OCI-LY1 (cell line): Measurements from ENCODE around the gene NDUFA7.

ENCODE experiments used
- H2AFZ ChIP-seq: fragments of 200-600 bp; sonication (generic), shearing (Covaris generic); 2 replicates; pipeline ENCODE4 v1.6.0; 2014; ENCODE audit warnings: antibody characterized with exemption, mild to moderate bottlenecking, low read length
- H3F3A ChIP-seq: fragments of 200-600 bp; sonication (generic), shearing (Covaris generic); 2 replicates; pipeline ENCODE4 v1.6.0; 2014; ENCODE audit warnings: mild to moderate bottlenecking, antibody characterized with exemption, low read length, moderate library complexity; ENCODE audit not compliant: insufficient read depth
- H3K27ac ChIP-seq: fragments of 200-600 bp; sonication (generic); 2 replicates; pipeline ENCODE4 v1.5.1; 2014; ENCODE audit warnings: low read length, mixed run types, mild to moderate bottlenecking, low read depth; ENCODE audit not compliant: poor library complexity, severe bottlenecking
- H3K27me3 ChIP-seq: fragments of 200-600 bp; sonication (generic); 2 replicates; pipeline ENCODE4 v1.6.0; 2014; ENCODE audit warnings: antibody characterized with exemption, mild to moderate bottlenecking, low read length, moderate library complexity; ENCODE audit not compliant: insufficient read depth
- H3K36me3 ChIP-seq: fragments of 200-600 bp; sonication (generic); 2 replicates; pipeline ENCODE4 v1.6.1; 2014; ENCODE audit warnings: mild to moderate bottlenecking, antibody characterized with exemption, low read length, moderate library complexity, mixed read lengths; ENCODE audit not compliant: insufficient read depth
- H3K4me1 ChIP-seq: fragments of 200-600 bp; sonication (generic); 2 replicates; pipeline ENCODE4 v1.5.1; 2014; ENCODE audit warnings: mild to moderate bottlenecking, low read length, moderate library complexity; ENCODE audit not compliant: insufficient read depth, severe bottlenecking
- H3K4me2 ChIP-seq: fragments of 200-600 bp; sonication (generic), shearing (Covaris generic); 2 replicates; pipeline ENCODE4 v1.6.1; 2014; ENCODE audit warnings: low read length
- H3K4me3 ChIP-seq: fragments of 200-600 bp; sonication (generic); 2 replicates; pipeline ENCODE4 v1.5.1; 2014; ENCODE audit warnings: low read length, low read depth, mild to moderate bottlenecking, mixed read lengths; ENCODE audit not compliant: poor library complexity, severe bottlenecking
- H3K79me2 ChIP-seq: fragments of 200-600 bp; shearing (Covaris generic); 2 replicates; pipeline ENCODE4 v1.6.1; 2016; ENCODE audit warnings: mixed run types, low read length, mixed read lengths; ENCODE audit not compliant: insufficient read depth
- H3K9ac ChIP-seq: fragments of 200-600 bp; sonication (generic), shearing (Covaris generic); 2 replicates; pipeline ENCODE4 v1.6.1; 2014; ENCODE audit warnings: mild to moderate bottlenecking, low read length, mixed read lengths
- H3K9me2 ChIP-seq: fragments of 200-600 bp; sonication (generic), shearing (Covaris generic); 2 replicates; pipeline ENCODE4 v1.6.1; 2014; ENCODE audit warnings: low read depth, mild to moderate bottlenecking, low read length, mixed read lengths
- H3K9me3 ChIP-seq: fragments of 200-600 bp; shearing (Covaris generic); 2 replicates; pipeline ENCODE4 v1.6.1; 2014; ENCODE audit warnings: low read length, mixed read lengths
- H4K20me1 ChIP-seq: fragments of 200-600 bp; sonication (generic), shearing (Covaris generic); 2 replicates; pipeline ENCODE4 v1.6.0; 2016; ENCODE audit warnings: mild to moderate bottlenecking, low read length; ENCODE audit not compliant: insufficient read depth
- EZH2 ChIP-seq: fragments of 200-600 bp; sonication (generic), shearing (Covaris generic); IDR thresholded peaks from 2 replicates; pipeline ENCODE4 v1.8.0; 2017; ENCODE audit warnings: borderline replicate concordance, mixed run types, mild to moderate bottlenecking, antibody characterized with exemption, low read length, moderate library complexity, mixed read lengths
- TF ChIP-seq, protein P1 (sequence below): fragments of 200-600 bp; sonication (generic), shearing (Covaris generic); IDR thresholded peaks from 2 replicates; pipeline ENCODE4 v1.5.1; 2017; ENCODE audit warnings: mild to moderate bottlenecking, antibody characterized with exemption, low read length, moderate library complexity, mixed read lengths

Gene NDUFA7

DNA sequence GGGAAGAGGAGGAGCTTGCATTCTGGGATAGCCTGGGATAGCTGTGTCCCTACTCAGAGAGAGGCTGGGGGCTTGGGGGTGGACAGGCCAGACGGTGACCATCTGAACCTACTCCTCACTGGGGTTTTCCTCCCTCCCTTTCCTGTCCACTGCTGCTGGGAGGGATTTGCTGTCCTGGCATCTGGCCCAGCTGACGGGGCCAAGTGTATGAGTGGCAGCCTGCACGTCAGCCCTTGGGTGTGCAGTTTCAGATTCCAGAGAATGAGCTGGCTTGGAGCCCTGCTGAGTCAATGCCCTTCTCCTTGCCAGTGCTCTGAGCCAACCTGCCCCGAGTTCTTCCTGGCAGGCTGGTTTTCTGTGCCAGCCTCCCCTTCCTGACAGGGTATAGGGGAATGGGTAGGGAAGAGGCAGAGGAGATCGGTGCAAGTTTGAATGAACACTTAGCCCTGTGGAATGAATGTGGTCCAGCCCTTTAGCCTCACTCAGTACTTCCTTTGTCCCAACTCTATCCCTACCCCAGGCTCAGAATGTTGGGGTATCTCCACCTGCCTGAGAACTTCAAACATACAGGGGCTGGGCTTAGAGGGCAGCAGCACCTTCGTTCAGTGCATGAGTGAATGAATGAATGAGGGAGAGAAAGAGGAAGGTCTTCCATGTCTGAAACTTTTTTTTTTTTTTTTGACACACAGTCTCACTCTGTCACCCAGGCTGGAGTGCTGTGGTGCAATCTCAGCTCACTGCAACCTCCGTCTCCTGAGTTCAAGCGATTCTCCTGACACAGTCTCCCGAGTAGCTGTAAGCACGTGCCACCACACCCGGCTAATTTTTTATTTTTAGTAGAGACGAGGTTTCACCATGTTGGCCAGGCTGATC, 41.0 kb upstream of the NDUFA7 start:
- Histone ChIP-seq H3K4me2 (no peak overlapping the region), H3K36me3 (no peaks in the 10 kb centered on the region), H3F3A (no peaks in the 10 kb centered on the region), H4K20me1 (no peaks in the 10 kb centered on the region), H3K27ac (no peak overlapping the region), H3K79me2 (no peaks in the 10 kb centered on the region), H3K27me3 (no peaks in the 10 kb centered on the region), H3K4me3 (no peak overlapping the region), H3K9me2 (no peaks in the 10 kb centered on the region), H3K9me3 (no peaks in the 10 kb centered on the region), H2AFZ (no peak overlapping the region), H3K9ac (no peak overlapping the region), H3K4me1 (no peaks in the 10 kb centered on the region)
- TF ChIP-seq, protein P1, sequence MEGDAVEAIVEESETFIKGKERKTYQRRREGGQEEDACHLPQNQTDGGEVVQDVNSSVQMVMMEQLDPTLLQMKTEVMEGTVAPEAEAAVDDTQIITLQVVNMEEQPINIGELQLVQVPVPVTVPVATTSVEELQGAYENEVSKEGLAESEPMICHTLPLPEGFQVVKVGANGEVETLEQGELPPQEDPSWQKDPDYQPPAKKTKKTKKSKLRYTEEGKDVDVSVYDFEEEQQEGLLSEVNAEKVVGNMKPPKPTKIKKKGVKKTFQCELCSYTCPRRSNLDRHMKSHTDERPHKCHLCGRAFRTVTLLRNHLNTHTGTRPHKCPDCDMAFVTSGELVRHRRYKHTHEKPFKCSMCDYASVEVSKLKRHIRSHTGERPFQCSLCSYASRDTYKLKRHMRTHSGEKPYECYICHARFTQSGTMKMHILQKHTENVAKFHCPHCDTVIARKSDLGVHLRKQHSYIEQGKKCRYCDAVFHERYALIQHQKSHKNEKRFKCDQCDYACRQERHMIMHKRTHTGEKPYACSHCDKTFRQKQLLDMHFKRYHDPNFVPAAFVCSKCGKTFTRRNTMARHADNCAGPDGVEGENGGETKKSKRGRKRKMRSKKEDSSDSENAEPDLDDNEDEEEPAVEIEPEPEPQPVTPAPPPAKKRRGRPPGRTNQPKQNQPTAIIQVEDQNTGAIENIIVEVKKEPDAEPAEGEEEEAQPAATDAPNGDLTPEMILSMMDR = no peak
- no peak for TF ChIP-seq EZH2

DNA sequence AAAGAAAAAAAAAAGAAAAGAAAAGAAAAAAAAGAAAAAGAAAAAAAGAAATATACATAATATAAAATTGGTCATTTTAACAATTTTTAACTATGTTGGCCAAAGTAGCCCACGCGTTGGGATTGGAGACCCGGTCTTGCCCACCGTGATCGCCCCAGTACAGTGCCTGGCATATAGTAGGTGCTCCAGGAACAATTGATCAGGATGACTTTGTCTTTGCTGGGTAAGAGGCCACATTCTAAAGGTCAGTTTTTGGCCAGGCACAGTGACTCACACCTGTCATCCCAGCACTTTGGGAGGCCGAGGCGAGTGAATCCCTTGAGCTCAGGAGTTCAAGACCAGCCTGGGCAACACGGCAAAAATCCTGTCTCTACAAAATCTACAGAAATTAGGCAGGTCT, 39.0 kb upstream of the NDUFA7 start:
- Histone ChIP-seq H3K4me1 (no peaks in the 10 kb centered on the region), H3K9ac (no peak overlapping the region), H2AFZ (no peak overlapping the region), H3K27ac (no peak overlapping the region), H3K27me3 (peaks cover 10% of the 10 kb centered on the region; the same call in 1 of the 2 replicates), H3K4me3 (no peak overlapping the region), H3K9me2 (no peaks in the 10 kb centered on the region), H3K36me3 (no peaks in the 10 kb centered on the region; the same call in 1 of the 2 replicates), H3K4me2 (no peak overlapping the region), H4K20me1 (no peaks in the 10 kb centered on the region), H3K9me3 (peaks cover 7% of the 10 kb centered on the region; the same call in 1 of the 2 replicates), H3K79me2 (no peaks in the 10 kb centered on the region), H3F3A (no peaks in the 10 kb centered on the region)
- TF ChIP-seq, protein P1 = no peak
- no peak for TF ChIP-seq EZH2

DNA sequence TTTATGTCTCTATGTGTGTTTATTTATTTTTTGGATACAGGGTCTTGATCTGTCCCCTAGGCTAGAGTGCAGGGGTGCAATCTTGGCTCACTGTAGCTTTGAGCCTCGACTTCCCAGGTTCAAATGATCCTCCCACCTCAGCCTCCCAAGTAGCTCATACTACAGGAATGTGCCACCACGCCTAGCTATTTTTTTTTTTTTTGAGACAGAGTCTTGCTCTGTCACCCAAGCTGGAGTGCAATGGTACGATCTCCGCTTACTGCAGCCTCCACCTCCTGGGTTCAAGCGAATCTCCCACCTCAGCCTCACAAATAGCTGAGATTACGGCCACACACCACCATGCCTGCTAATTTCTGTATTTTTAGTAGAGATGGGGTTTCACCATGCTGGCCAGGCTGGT, 37.8 kb upstream of the NDUFA7 start:
- H3K4me2 ChIP-seq = no peak overlapping the region
- H3K4me3 ChIP-seq = no peak overlapping the region
- peaks cover 7% of the 10 kb centered on the region; the same call in 1 of the 2 replicates for H3K9me3 ChIP-seq
- H3K9ac ChIP-seq = no peak overlapping the region
- H2AFZ ChIP-seq = no peak overlapping the region
- no peaks in the 10 kb centered on the region; the same call in 1 of the 2 replicates for H3K36me3 ChIP-seq
- H3K4me1 ChIP-seq = no peaks in the 10 kb centered on the region
- no peaks in the 10 kb centered on the region for H3F3A ChIP-seq
- H3K79me2 ChIP-seq = no peaks in the 10 kb centered on the region
- peaks cover 10% of the 10 kb centered on the region; the same call in 1 of the 2 replicates for H3K27me3 ChIP-seq
- H4K20me1 ChIP-seq = no peaks in the 10 kb centered on the region
- H3K9me2 ChIP-seq = no peaks in the 10 kb centered on the region
- no peak overlapping the region for H3K27ac ChIP-seq
- TF ChIP-seq EZH2 = no peak
- TF ChIP-seq, protein P1 = no peak
